ENCODE data around the gene TRMT61A. TPM values are rescaled to one million over a fixed set of nuclear protein-coding genes. Genes with fewer than 3 reads are reported as not detected.

The TRMT61A gene
- total and polyA plus RNA-seq, 2 donors (not counting 3 experiments of a cell fraction or from before 2014, with no cell fraction given), result 6.8 to 10.6 TPM

DNA sequence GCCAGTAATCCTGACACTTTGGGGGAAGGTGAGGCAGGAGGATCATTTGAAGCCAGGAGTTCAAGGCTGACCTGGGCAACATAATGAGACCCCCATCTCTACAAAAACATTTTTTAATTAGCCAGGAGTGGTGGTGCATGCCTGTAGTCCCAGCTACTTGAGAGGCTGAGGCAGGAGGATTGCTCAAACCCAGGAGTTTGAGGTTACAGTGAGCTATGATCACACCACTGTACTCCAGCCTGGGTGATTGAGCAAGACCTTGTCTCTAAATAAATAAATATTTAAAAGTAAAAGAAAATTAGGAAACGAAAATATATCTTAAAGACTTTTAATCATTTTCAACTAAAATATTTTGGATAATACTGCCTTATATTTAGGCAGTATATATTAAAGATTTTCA lies 32.2 kb upstream of the TRMT61A start:
- no TSS peak for BruUV-seq (replicated peaks)
- H3K9ac ChIP-seq (replicated peaks; ENCODE audit: extremely low read depth, insufficient read depth, low read length), result no peak overlapping the region
- H3K4me1 ChIP-seq (ENCODE audit: control insufficient read depth, extremely low read depth, insufficient read depth, low read length), result no peaks in the 10 kb centered on the region
- H3K27me3 ChIP-seq (ENCODE audit: control insufficient read depth in 2 of 2, insufficient read depth in 2 of 2, low read length in 2 of 2), result no peaks in the 10 kb centered on the region
- H2AFZ ChIP-seq (ENCODE audit: low read depth, low read length), result no peak overlapping the region
- intact Hi-C loops (cut with micrococcal nuclease) (no loop called here), dilution Hi-C loops (cut with MboI; ENCODE audit: extremely low pct_ligation_motif_present, low sequenced_read_pairs) (no loop called here)
- no peak overlapping the region for H3K27ac ChIP-seq (ENCODE audit: insufficient read depth, low read depth, low read length)
- no peaks in the 10 kb centered on the region for H3K79me2 ChIP-seq (ENCODE audit: control insufficient read depth, insufficient read depth, low read length)
- no peaks in the 10 kb centered on the region for H4K20me1 ChIP-seq (replicated peaks; ENCODE audit: control insufficient read depth, extremely low read depth, insufficient read depth, low read length)
- no peak overlapping the region for H3K4me2 ChIP-seq (ENCODE audit: insufficient read depth, low read length)
- no peak for FAIRE-seq
- H3K4me3 ChIP-seq (replicated peaks in 1 of 3; ENCODE audit: insufficient read depth in 1 of 3, low read depth in 1 of 3, low read length in 3 of 3), result no peak overlapping the region
- H3K36me3 ChIP-seq (ENCODE audit: control insufficient read depth in 2 of 2, extremely low read depth in 1 of 2, insufficient read depth in 2 of 2, low read length in 2 of 2), result peaks cover 16 to 23% of the 10 kb centered on the region in 2 experiments
- no peaks in the 10 kb centered on the region for H3K9me1 ChIP-seq (replicated peaks; ENCODE audit: control insufficient read depth, extremely low read depth, insufficient read depth, low read length)
- CTCF ChIA-PET, result no interaction called here
- no peak for DNase-seq (ENCODE audit: low read depth, low spot score)
- no peak for TF ChIP-seq FOS (IDR thresholded peaks at IDR 0.05; ENCODE audit: borderline replicate concordance, insufficient read depth, low read length)
- TF ChIP-seq MYC (IDR thresholded peaks at IDR 0.05; ENCODE audit: low read depth, low read length), result no peak
- no peak for TF ChIP-seq GATA2 (IDR thresholded peaks at IDR 0.05; ENCODE audit: insufficient read depth, insufficient read length, low read depth, low read length)
- POLR2A ChIA-PET, result no interaction called here
- no peaks in the 10 kb centered on the region for H3K9me3 ChIP-seq (replicated peaks; ENCODE audit: control insufficient read depth, insufficient read depth, low read length)

DNA sequence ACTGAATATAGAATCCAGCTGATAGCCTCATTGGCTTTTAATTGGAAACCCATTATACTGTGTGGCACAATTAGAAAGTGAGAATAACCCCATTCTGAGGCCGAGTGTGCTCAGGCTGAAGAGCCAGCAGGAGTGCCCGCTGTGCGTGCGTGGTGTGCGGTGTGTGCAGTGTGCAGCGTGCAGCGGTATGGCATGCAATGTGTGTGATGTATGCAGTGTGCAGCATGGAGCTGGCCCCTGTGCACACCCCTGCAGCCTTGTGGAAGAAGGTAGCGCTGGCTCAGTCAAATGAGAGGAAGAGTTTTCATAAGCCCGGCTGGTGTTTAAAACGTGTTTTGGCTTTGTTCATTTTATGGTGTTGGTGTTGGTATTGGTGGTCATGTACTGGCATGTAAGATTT lies 29.3 kb upstream of the TRMT61A start:
- no peak for FAIRE-seq
- H3K4me3 ChIP-seq (replicated peaks in 1 of 3; ENCODE audit: insufficient read depth in 1 of 3, low read depth in 1 of 3, low read length in 3 of 3), result no peak overlapping the region
- no peaks in the 10 kb centered on the region for H3K79me2 ChIP-seq (ENCODE audit: control insufficient read depth, insufficient read depth, low read length)
- BruUV-seq (replicated peaks), result no TSS peak
- CTCF ChIA-PET, result interaction anchor here (0.8 to 3.9 kb wide), 24 partner anchors 9 to 108 kb away, joined by 3 to 34 read pairs (median 4); partner anchors contain the start of gene TRMT61A
- DNase-seq (ENCODE audit: low read depth, low spot score), result no peak
- H3K27me3 ChIP-seq (ENCODE audit: control insufficient read depth in 2 of 2, insufficient read depth in 2 of 2, low read length in 2 of 2), result no peaks in the 10 kb centered on the region
- no peaks in the 10 kb centered on the region for H3K9me1 ChIP-seq (replicated peaks; ENCODE audit: control insufficient read depth, extremely low read depth, insufficient read depth, low read length)
- TF ChIP-seq FOS (IDR thresholded peaks at IDR 0.05; ENCODE audit: borderline replicate concordance, insufficient read depth, low read length), result no peak
- TF ChIP-seq, protein P1, sequence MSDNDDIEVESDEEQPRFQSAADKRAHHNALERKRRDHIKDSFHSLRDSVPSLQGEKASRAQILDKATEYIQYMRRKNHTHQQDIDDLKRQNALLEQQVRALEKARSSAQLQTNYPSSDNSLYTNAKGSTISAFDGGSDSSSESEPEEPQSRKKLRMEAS (IDR thresholded peaks at IDR 0.05; ENCODE audit: insufficient read depth, insufficient read length), result no peak
- TF ChIP-seq, protein P2, sequence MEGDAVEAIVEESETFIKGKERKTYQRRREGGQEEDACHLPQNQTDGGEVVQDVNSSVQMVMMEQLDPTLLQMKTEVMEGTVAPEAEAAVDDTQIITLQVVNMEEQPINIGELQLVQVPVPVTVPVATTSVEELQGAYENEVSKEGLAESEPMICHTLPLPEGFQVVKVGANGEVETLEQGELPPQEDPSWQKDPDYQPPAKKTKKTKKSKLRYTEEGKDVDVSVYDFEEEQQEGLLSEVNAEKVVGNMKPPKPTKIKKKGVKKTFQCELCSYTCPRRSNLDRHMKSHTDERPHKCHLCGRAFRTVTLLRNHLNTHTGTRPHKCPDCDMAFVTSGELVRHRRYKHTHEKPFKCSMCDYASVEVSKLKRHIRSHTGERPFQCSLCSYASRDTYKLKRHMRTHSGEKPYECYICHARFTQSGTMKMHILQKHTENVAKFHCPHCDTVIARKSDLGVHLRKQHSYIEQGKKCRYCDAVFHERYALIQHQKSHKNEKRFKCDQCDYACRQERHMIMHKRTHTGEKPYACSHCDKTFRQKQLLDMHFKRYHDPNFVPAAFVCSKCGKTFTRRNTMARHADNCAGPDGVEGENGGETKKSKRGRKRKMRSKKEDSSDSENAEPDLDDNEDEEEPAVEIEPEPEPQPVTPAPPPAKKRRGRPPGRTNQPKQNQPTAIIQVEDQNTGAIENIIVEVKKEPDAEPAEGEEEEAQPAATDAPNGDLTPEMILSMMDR (IDR thresholded peaks at IDR 0.05; ENCODE audit: extremely low read depth in 1 of 2, insufficient read depth in 1 of 2, low read depth in 1 of 2, low read length in 2 of 2), result no peak
- TF ChIP-seq GATA2 (IDR thresholded peaks at IDR 0.05; ENCODE audit: insufficient read depth, insufficient read length, low read depth, low read length), result no peak
- no peak for TF ChIP-seq EZH2 (IDR thresholded peaks at IDR 0.05; ENCODE audit: borderline replicate concordance, low read depth, low read length, severe bottlenecking)
- no peak for TF ChIP-seq MYC (IDR thresholded peaks at IDR 0.05; ENCODE audit: low read depth, low read length)
- no peak for TF ChIP-seq POLR2A (IDR thresholded peaks at IDR 0.05; ENCODE audit: low read depth, low read length)
- no peak for TF ChIP-seq POLR2AphosphoS5 (IDR thresholded peaks at IDR 0.05; ENCODE audit: insufficient read depth, low read depth, low read length)
- no peak for TF ChIP-seq JUN (IDR thresholded peaks at IDR 0.05; ENCODE audit: borderline replicate concordance, insufficient read depth, insufficient read length, low read depth)
- POLR2A ChIA-PET, result no interaction called here
- dilution Hi-C loops (cut with MboI; ENCODE audit: extremely low pct_ligation_motif_present, low sequenced_read_pairs) (no loop called here), intact Hi-C loops (cut with micrococcal nuclease) (loop anchor here (1.0 kb wide), 1 partner anchor 47 kb away; no protein-coding TSS in a partner anchor)
- H3K4me1 ChIP-seq (ENCODE audit: control insufficient read depth, extremely low read depth, insufficient read depth, low read length), result no peaks in the 10 kb centered on the region
- no peak overlapping the region for H3K9ac ChIP-seq (replicated peaks; ENCODE audit: extremely low read depth, insufficient read depth, low read length)
- no peak overlapping the region for H3K27ac ChIP-seq (ENCODE audit: insufficient read depth, low read depth, low read length)
- H2AFZ ChIP-seq (ENCODE audit: low read depth, low read length), result no peak overlapping the region
- H4K20me1 ChIP-seq (replicated peaks; ENCODE audit: control insufficient read depth, extremely low read depth, insufficient read depth, low read length), result no peaks in the 10 kb centered on the region
- H3K9me3 ChIP-seq (replicated peaks; ENCODE audit: control insufficient read depth, insufficient read depth, low read length), result no peaks in the 10 kb centered on the region
- H3K4me2 ChIP-seq (ENCODE audit: insufficient read depth, low read length), result no peak overlapping the region
- peaks cover 22 to 24% of the 10 kb centered on the region in 2 experiments for H3K36me3 ChIP-seq (ENCODE audit: control insufficient read depth in 2 of 2, extremely low read depth in 1 of 2, insufficient read depth in 2 of 2, low read length in 2 of 2)
